Ishikawa (cell line): Measurements from ENCODE around the gene HRH1.

ENCODE experiments used
- CEBPB ChIP-seq: IDR thresholded peaks from 2 replicates; pipeline ENCODE4 v1.6.1; 2012
- CREB1 ChIP-seq: IDR thresholded peaks from 2 replicates; pipeline ENCODE4 v1.6.1; 2012; ENCODE audit warnings: low read depth
- EGR1 ChIP-seq: IDR thresholded peaks from 2 replicates; pipeline ENCODE4 v1.6.1; 2012
- EP300 ChIP-seq: IDR thresholded peaks from 2 replicates; pipeline ENCODE4 v1.6.1; 2012; ENCODE audit warnings: borderline replicate concordance
- FOXM1 ChIP-seq: IDR thresholded peaks from 2 replicates; pipeline ENCODE4 v1.6.1; 2012; ENCODE audit warnings: low read depth, borderline replicate concordance
- NFIC ChIP-seq: IDR thresholded peaks from 2 replicates; pipeline ENCODE4 v1.6.1; 2012
- RAD21 ChIP-seq: IDR thresholded peaks from 2 replicates; pipeline ENCODE4 v1.6.1; 2012; ENCODE audit warnings: low read depth
- TAF1 ChIP-seq: IDR thresholded peaks from 2 replicates; pipeline ENCODE4 v1.6.1; 2012; ENCODE audit warnings: low read depth, mild to moderate bottlenecking
- TCF12 ChIP-seq: IDR thresholded peaks from 2 replicates; pipeline ENCODE4 v1.6.1; 2012; ENCODE audit warnings: low read depth
- TEAD4 ChIP-seq: IDR thresholded peaks from 2 replicates; pipeline ENCODE4 v1.6.1; 2012
- YY1 ChIP-seq: IDR thresholded peaks from 2 replicates; pipeline ENCODE4 v1.6.1; 2012; ENCODE audit warnings: low read depth
- ZBTB7A ChIP-seq: IDR thresholded peaks from 2 replicates; pipeline ENCODE4 v1.6.1; 2012; ENCODE audit warnings: low read depth
- TF ChIP-seq, protein P1 (sequence below): IDR thresholded peaks from 2 replicates; pipeline ENCODE4 v1.6.1; 2012
- TF ChIP-seq, protein P2 (sequence below): IDR thresholded peaks from 2 replicates; pipeline ENCODE4 v1.6.1; 2012
- TF ChIP-seq, protein P3 (sequence below): IDR thresholded peaks from 2 replicates; pipeline ENCODE4 v1.6.1; 2012; ENCODE audit warnings: low read depth, mild to moderate bottlenecking

Gene HRH1

GRCh38 chr3:11269007-11269406, 114.7 kb downstream of the HRH1 start:
- no peak for TF ChIP-seq TCF12

DNA sequence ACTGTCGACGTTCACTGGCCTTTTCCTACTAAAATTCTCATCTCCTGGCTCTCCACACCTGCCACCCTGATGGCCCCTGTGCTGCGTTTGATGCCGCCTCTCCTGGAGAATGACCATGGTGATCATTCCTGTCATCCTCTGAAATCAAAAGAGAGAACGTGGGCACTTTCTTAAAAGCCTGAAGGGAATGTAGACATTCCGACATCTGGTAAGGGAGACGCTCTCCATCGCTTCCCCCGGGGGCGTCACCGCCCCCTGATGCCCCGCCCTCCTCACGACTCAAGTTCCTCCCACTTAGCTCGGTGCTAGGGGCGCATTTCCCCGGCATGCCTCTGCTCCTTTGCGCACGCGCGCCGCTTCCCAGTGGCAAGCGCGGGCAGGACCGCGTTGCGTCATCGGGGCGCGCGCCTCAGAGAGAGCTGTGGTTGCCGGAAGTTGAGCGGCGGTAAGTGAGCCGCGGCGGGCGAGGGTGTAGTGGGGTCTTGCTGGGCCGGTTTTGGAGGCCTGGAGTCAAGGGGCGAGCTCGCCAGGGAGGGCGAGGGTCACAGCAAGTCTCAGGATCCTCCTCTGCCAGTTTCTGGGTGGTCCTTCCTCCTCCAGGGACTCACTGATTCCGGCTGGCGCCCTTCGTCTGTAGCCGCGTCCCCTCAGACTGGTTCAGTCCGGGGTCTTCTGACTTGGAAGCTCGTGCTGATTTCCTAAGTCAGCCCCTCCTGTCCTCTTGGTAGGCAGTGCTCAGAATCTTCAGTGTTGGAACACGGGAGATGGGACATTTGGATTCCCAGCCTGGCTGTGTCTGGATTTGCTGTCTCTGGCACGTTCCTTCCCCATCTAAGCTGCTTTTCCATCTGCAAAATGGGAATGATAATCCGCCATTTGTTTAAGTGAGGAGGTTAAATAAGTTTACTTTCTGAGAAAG, 118.0 kb downstream of the HRH1 start, which contains the start of gene ATG7:
Gene ATG7 (plus strand): TSS at position 412 of the 919 bp plus-strand sequence. CDS start 26,299 bp downstream, outside the sequence.
- TF ChIP-seq, protein P1, sequence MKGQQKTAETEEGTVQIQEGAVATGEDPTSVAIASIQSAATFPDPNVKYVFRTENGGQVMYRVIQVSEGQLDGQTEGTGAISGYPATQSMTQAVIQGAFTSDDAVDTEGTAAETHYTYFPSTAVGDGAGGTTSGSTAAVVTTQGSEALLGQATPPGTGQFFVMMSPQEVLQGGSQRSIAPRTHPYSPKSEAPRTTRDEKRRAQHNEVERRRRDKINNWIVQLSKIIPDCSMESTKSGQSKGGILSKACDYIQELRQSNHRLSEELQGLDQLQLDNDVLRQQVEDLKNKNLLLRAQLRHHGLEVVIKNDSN = no peak
- TF ChIP-seq ZBTB7A (no peak), YY1 (no peak), CREB1 (peak; percentile 93), NFIC (no peak), TAF1 (peak; percentile 74), CEBPB (peak; percentile 86), TCF12 (0 out of 2 replicates have a peak, but pooled peaks have one; percentile 25), EGR1 (0 out of 2 replicates have a peak, but pooled peaks have one; percentile 14), TEAD4 (no peak)
- TF ChIP-seq, protein P2, sequence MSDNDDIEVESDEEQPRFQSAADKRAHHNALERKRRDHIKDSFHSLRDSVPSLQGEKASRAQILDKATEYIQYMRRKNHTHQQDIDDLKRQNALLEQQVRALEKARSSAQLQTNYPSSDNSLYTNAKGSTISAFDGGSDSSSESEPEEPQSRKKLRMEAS = peak; percentile 58
- TF ChIP-seq, protein P3, sequence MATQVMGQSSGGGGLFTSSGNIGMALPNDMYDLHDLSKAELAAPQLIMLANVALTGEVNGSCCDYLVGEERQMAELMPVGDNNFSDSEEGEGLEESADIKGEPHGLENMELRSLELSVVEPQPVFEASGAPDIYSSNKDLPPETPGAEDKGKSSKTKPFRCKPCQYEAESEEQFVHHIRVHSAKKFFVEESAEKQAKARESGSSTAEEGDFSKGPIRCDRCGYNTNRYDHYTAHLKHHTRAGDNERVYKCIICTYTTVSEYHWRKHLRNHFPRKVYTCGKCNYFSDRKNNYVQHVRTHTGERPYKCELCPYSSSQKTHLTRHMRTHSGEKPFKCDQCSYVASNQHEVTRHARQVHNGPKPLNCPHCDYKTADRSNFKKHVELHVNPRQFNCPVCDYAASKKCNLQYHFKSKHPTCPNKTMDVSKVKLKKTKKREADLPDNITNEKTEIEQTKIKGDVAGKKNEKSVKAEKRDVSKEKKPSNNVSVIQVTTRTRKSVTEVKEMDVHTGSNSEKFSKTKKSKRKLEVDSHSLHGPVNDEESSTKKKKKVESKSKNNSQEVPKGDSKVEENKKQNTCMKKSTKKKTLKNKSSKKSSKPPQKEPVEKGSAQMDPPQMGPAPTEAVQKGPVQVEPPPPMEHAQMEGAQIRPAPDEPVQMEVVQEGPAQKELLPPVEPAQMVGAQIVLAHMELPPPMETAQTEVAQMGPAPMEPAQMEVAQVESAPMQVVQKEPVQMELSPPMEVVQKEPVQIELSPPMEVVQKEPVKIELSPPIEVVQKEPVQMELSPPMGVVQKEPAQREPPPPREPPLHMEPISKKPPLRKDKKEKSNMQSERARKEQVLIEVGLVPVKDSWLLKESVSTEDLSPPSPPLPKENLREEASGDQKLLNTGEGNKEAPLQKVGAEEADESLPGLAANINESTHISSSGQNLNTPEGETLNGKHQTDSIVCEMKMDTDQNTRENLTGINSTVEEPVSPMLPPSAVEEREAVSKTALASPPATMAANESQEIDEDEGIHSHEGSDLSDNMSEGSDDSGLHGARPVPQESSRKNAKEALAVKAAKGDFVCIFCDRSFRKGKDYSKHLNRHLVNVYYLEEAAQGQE = no peak

DNA sequence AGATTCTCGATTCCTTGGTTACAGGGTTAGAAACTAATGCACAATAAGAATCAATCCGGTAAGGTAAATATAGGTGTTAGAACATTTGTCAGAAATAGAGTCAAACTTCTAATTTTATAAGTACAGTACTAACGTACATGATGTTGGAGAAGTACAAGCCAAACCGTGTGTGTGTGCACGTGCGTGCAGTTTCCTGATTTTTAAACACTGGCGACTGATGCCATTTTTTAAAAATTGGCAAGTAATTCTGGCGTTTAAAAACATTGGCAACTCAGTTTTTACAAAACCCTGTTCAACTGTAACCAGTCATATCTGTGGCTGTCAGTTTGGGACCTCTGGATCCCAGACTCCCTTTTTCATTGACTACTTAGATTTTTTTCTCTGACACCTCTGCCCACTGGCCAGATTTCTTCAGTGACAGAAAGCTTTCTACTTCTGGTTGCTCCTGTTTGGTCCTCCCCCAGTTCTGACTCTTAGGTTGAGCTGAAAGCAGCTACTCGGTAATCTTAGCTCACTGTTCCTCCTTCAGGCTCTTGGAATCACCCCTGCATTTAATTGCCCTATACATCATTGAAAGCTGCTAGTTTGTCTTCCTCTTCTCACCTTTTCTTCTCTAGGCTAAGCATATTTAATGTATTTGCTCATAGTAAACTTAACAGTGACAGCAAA, 118.7 kb downstream of the HRH1 start:
- TF ChIP-seq CREB1 = no peak
- TF ChIP-seq, protein P1 = no peak
- TF ChIP-seq CEBPB = no peak

DNA sequence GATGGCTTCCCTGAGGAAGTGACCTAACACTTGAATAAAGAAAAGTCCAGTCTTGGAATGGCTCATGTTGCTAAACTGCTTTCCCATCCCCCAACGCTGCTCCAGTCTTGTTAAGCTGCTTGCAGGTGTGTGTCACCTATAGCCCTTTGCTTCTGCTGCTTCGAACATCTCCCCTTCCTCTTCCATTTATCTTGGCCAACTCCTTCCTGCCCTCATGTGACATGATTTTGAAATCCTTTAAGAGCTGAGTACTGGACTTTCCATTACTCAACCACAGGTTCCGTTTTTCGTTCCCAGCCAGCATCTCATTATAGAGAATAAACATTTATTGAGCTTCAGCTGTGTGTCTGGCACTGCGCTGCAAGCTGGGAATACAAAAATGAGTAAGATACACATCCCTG, 119.6 kb downstream of the HRH1 start:
- TF ChIP-seq TEAD4 = no peak
- TF ChIP-seq CEBPB = no peak
- TF ChIP-seq CREB1 = no peak
- TF ChIP-seq EGR1 = no peak
- no peak for TF ChIP-seq NFIC
- TF ChIP-seq, protein P1 = no peak
- TF ChIP-seq RAD21 = no peak

DNA sequence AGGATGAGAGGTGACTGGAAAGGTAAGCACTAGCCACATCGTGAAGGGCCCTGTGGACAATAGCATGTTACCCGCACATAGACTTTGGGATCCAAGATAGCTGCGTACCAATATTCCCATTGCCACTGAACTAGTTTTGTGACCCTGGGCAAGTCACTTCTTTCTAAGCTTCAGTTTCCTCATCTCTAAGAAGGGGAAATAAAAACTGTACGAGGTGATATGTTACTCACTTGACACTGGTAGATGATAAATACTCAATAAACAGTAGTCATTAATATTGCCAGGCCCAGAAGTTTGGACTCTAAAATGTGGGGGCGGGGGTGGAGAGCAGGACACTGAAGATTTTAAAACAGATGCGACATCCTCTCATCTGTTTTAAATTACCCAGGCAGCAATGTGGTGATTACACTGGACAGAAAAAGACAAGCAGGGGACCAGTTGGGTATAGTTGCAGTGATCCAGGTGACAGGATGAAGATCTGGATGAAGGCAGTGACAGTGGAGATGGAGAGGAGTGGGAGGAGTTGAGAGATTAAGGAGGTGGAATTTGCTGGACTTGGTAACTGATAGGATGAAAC, 120.4 kb downstream of the HRH1 start:
- TF ChIP-seq TEAD4 = no peak
- TF ChIP-seq FOXM1 = no peak
- TF ChIP-seq TCF12 = no peak
- TF ChIP-seq CEBPB = no peak
- no peak for TF ChIP-seq RAD21
- no peak for TF ChIP-seq CREB1
- no peak for TF ChIP-seq NFIC
- TF ChIP-seq EP300 = no peak
- TF ChIP-seq, protein P2 = no peak
- TF ChIP-seq TAF1 = no peak
- TF ChIP-seq, protein P3 = no peak
- TF ChIP-seq ZBTB7A = no peak
- TF ChIP-seq, protein P1 = no peak
- no peak for TF ChIP-seq EGR1
- TF ChIP-seq YY1 = no peak
